ENCODE results near the gene CALCOCO1. TPM values are rescaled to one million over a fixed set of nuclear protein-coding genes. Genes with fewer than 3 reads are reported as not detected.
A peak's percentile ranks its signal among the peaks of the same experiment; 100 is the strongest.

CALCOCO1 gene
- total and polyA plus RNA-seq, 9 of the 15 experiments (the other 6 are each of a cell fraction or from before 2014, with no cell fraction given): 1.9 to 31.8 (median 11.0) TPM

DNA sequence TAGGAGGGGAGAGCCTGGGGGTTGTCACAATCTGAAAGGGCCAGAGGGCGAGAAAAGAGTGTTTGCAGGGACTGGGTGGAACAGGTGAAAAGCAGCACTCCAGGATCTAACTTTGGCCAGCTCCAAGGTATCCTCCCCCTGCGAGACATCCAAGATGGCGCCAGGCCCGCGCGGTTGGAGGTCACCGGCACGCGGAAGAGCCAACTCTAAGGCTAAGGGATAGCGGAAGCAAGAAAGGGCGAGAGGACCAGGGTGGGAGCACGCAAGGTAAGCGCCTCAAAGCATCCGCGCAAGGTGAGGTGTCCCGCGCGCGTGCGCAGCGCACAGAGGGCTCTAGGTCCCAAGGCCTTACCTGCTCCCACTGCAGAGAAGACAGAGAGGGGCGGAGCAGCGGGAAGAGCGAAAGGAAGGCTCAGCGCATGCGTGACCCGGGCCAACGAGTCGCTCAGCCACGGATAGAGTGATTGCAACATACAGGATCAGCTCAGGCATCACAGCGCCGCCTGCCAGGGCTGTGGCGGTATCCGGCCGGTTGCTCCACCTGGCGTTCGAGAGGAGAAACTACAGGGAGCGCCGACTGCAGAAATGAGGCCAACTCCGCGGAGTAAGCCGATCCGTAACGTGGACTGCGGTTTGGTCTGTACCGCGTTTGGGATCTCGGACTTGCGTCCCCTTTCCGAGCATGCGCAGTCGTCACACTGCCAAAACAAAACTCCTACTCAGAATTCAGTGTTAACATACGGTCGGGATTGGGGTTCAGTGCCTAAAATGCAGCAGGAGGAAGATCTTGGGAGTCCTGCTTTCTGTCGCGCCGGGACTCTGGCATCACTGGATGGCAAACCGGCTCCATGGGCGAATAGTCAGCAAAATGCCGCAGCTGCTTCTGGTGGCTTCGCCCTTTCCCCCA lies 51.3 kb downstream of the CALCOCO1 start, which contains the start of gene ATP5MC2 (continued):
- TF ChIP-seq, protein P1, sequence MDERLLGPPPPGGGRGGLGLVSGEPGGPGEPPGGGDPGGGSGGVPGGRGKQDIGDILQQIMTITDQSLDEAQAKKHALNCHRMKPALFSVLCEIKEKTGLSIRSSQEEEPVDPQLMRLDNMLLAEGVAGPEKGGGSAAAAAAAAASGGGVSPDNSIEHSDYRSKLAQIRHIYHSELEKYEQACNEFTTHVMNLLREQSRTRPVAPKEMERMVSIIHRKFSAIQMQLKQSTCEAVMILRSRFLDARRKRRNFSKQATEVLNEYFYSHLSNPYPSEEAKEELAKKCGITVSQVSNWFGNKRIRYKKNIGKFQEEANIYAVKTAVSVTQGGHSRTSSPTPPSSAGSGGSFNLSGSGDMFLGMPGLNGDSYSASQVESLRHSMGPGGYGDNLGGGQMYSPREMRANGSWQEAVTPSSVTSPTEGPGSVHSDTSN (CRISPR knock-in tag; IDR thresholded peaks at IDR 0.05; ENCODE audit: low read depth): no peak
- TF ChIP-seq, protein P1 (tag; conservative IDR thresholded peaks at IDR 0.05; ENCODE audit: low read depth): no peak
- TF ChIP-seq MLLT1 (IDR thresholded peaks at IDR 0.05) (peak; percentile 93 to 99), TAF15 (IDR thresholded peaks at IDR 0.05; ENCODE audit: low read depth, low read length) (no peak), ZNF253 (CRISPR knock-in tag; conservative IDR thresholded peaks at IDR 0.05) (no peak), SMAD1 (IDR thresholded peaks at IDR 0.05; ENCODE audit: low read depth, low read length, partially characterized antibody) (peak; percentile 41), KHSRP (IDR thresholded peaks at IDR 0.05) (no peak), RAD21 (CRISPR knock-in tag; conservative IDR thresholded peaks at IDR 0.05 in 1 of 2, IDR thresholded peaks at IDR 0.05 in 1 of 2) (peak; percentile 98 to 99), PKNOX1 (IDR thresholded peaks at IDR 0.05) (peak; percentile 70), HES1 (IDR thresholded peaks at IDR 0.05; ENCODE audit: low read depth) (no peak), FOSL1 (tag; conservative IDR thresholded peaks at IDR 0.05) (peak; percentile 40), GATAD2A (IDR thresholded peaks at IDR 0.05) (no peak)
- TF ChIP-seq, protein P2, sequence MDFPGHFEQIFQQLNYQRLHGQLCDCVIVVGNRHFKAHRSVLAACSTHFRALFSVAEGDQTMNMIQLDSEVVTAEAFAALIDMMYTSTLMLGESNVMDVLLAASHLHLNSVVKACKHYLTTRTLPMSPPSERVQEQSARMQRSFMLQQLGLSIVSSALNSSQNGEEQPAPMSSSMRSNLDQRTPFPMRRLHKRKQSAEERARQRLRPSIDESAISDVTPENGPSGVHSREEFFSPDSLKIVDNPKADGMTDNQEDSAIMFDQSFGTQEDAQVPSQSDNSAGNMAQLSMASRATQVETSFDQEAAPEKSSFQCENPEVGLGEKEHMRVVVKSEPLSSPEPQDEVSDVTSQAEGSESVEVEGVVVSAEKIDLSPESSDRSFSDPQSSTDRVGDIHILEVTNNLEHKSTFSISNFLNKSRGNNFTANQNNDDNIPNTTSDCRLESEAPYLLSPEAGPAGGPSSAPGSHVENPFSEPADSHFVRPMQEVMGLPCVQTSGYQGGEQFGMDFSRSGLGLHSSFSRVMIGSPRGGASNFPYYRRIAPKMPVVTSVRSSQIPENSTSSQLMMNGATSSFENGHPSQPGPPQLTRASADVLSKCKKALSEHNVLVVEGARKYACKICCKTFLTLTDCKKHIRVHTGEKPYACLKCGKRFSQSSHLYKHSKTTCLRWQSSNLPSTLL (IDR thresholded peaks at IDR 0.05): no peak
